ENCODE data around the gene RANBP1. TPM values are rescaled to one million over a fixed set of nuclear protein-coding genes. Genes with fewer than 3 reads are reported as not detected.

The RANBP1 gene
- polyA plus RNA-seq, 10 donors = 97.4 to 131 (median 105) TPM

GRCh38 chr22:20106205-20106848 lies 9.6 kb upstream of the RANBP1 start:
- DNase-seq = no peak

GRCh38 chr22:20106849-20107237 lies 9.1 kb upstream of the RANBP1 start:
- DNase-seq = no peak

- no peak for DNase-seq
These were observed 8.4 kb upstream of the RANBP1 start for GRCh38 chr22:20107471-20107901.

GRCh38 chr22:20107951-20108756 lies 7.8 kb upstream of the RANBP1 start:
- no peak for DNase-seq

GRCh38 chr22:20108757-20109230 lies 7.1 kb upstream of the RANBP1 start:
- DNase-seq = no peak

GRCh38 chr22:20109411-20110358 lies 6.2 kb upstream of the RANBP1 start:
- DNase-seq = no peak

GRCh38 chr22:20110359-20110985 lies 5.4 kb upstream of the RANBP1 start:
- no peak for DNase-seq

GRCh38 chr22:20111045-20111688 lies 4.7 kb upstream of the RANBP1 start:
- no peak for DNase-seq

GRCh38 chr22:20111689-20112622 lies 3.9 kb upstream of the RANBP1 start:
- no peak for DNase-seq

- DNase-seq = no peak
These were observed 3.0 kb upstream of the RANBP1 start for GRCh38 chr22:20112623-20113511.

GRCh38 chr22:20113551-20114310 lies 2.2 kb upstream of the RANBP1 start:
- no peak for DNase-seq

- no peak for DNase-seq
These were observed 1.1 kb upstream of the RANBP1 start for GRCh38 chr22:20114506-20115475.

GRCh38 chr22:20116376-20116950 lies 559 bp downstream of the RANBP1 start:
- no peak for DNase-seq

- peak; percentile 99 for DNase-seq
These were observed 1.2 kb downstream of the RANBP1 start, which contains the start of gene TRMT2A for GRCh38 chr22:20116951-20117632. TSS of gene TRMT2A (minus strand) at chr22:20117226. CDS start at chr22:20116906, 320 bp downstream.

GRCh38 chr22:20117633-20118299 lies 1.9 kb downstream of the RANBP1 start:
- no peak for DNase-seq

Data from muscle of back (tissue), 11 donors.